Pancreas (tissue), 10 donors: ENCODE results near the gene RAD51B. TPM values are rescaled to one million over a fixed set of nuclear protein-coding genes. Genes with fewer than 3 reads are reported as not detected.

Experiments used
- ATAC-seq, 4 donors: fragments of 200-7000 bp; cut with Tn5 transposase; one replicate each; pipeline versions ENCODE4 v1.8.0 to v1.9.1; 2020; ENCODE audit warnings: mild to moderate bottlenecking in 4 of 4, moderate library complexity in 4 of 4
- DNase-seq, 6 donors: peaks; one replicate each; pipeline ENCODE4 v3.0.0-alpha.2; 2020
- FAIRE-seq: peaks from 2 replicates; lab custom pipeline; 2012; peaks lifted over from hg19 to GRCh38; lab: Jason Lieb, UNC
- H3K27ac ChIP-seq, 4 donors: fragments of 200-600 bp; sonication (generic); 1 replicate in 3 of 4; 2 replicates in 1 of 4; pipeline versions ENCODE4 v1.5.0 to v1.8.0; 2020
- H3K27me3 ChIP-seq, 4 donors: fragments of 200-600 bp; one replicate each; pipeline ENCODE4 v1.8.0; 2021
- H3K36me3 ChIP-seq, 3 donors: fragments of 200-600 bp; sonication (generic) in 1 of 3; one replicate each; pipeline versions ENCODE4 v1.5.0 to v1.8.0; 2020 to 2021
- H3K4me1 ChIP-seq, 3 donors: fragments of 200-600 bp; one replicate each; pipeline ENCODE4 v1.8.0; 2021
- H3K4me3 ChIP-seq, 4 donors: fragments of 200-600 bp; sonication (generic) in 2 of 4; one replicate each; pipeline versions ENCODE4 v1.5.0 to v1.8.0; 2020 to 2021
- H3K9me3 ChIP-seq, 4 donors: fragments of 200-600 bp; one replicate each; pipeline ENCODE4 v1.8.0; 2021
- WGBS, 2 donors: extraction: QIAGEN DNeasy Blood & Tissue Kit; methylation state at CpG; one replicate each; pipeline ENCODE4 v1.1.7; 2013; 5-methylcytosine and 5-hydroxymethylcytosine counted together
- intact Hi-C, 3 donors: fragments of 100-400 bp; cut with DNase I; formaldehyde crosslinking; loops; one replicate each; pipeline versions ENCODE4 v1.11.1 to v1.14.2; 2022
- polyA plus RNA-seq, 2 donors: library from polyadenylated mRNA; stranded (reverse); fragments of 200-250 nt; gene quantifications; one replicate each; pipeline ENCODE4 v1.2.3, GENCODE V29; 2013
- total RNA-seq, 6 donors: library from RNA; stranded (reverse); fragmentation: NEBNext Ultra II Directional in 4 of 6; extraction: Animal tissue kit (Norgen Biotek cat#: 25700) in 4 of 6; gene quantifications; one replicate each; pipeline versions ENCODE4 v1.2.1 to v1.2.4, GENCODE V29; 2021 to 2023
- TF ChIP-seq, protein P1 (sequence below), 4 donors: fragments of 200-600 bp; sonication (generic) in 3 of 4; IDR thresholded peaks; one replicate each; pipeline versions ENCODE4 v1.5.0 to v1.8.0; 2021; ENCODE audit warnings: antibody characterized with exemption in 4 of 4
- donor health status: healthy with polysubstance abuse.
- donor health status: DM: no; HTN: no; CAD: no; lungs with moderate emphysema.
- donor health status: DM: no; HTN: no; CAD: no.
- donor health status: control.
- donor health status: control.
- donor health status: Bipolar disorder and iron deficiency.
- donor health status: DM: yes; HTN: yes; CAD: no.
- donor health status: DM: no; HTN: no; CAD: no.
- donor health status: DM: no; HTN: no; CAD: no.
- donor health status: DM: yes; HTN: yes; CAD: no.

Gene RAD51B
- total and polyA plus RNA-seq, 8 donors: 1.1 to 17.3 (median 5.8) TPM

DNA sequence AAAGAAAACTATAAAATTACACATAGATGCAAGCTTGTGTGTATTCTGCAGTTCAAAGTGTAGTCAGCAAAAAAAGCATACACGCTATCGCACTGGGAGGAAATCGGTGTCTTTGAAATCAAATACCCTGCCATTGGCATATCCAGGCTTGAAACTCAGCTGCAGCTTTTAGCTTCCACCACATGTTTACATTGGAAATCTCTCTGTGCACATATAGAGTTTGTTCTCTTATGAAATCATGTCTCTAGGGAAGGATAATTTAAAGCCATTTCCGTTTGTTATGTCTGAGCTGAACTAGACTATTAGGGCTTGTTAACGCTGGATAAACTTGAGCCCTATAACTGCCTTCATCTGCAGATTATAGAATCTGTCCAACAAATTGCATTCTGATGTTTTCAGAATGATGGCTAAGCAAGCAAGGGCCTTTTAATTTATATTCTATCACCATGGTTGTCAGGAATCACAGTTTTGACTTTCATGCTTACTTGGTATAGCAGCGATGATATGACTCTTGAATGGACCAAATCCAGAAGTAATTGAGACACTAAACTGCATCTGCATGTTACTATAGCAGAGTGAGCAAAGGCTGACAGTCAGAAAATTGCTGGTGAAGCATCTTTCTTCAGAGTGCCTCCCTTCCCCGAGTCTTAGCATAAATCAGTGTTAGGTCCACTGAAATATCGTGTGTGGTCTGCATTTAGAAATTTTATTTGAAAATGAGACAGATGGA, 530.5 kb downstream of the RAD51B start:
- peak in 1 of 6 donors; percentile 14 for DNase-seq
- TF ChIP-seq, protein P1, sequence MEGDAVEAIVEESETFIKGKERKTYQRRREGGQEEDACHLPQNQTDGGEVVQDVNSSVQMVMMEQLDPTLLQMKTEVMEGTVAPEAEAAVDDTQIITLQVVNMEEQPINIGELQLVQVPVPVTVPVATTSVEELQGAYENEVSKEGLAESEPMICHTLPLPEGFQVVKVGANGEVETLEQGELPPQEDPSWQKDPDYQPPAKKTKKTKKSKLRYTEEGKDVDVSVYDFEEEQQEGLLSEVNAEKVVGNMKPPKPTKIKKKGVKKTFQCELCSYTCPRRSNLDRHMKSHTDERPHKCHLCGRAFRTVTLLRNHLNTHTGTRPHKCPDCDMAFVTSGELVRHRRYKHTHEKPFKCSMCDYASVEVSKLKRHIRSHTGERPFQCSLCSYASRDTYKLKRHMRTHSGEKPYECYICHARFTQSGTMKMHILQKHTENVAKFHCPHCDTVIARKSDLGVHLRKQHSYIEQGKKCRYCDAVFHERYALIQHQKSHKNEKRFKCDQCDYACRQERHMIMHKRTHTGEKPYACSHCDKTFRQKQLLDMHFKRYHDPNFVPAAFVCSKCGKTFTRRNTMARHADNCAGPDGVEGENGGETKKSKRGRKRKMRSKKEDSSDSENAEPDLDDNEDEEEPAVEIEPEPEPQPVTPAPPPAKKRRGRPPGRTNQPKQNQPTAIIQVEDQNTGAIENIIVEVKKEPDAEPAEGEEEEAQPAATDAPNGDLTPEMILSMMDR (IDR thresholded peaks at IDR 0.05): no peak

DNA sequence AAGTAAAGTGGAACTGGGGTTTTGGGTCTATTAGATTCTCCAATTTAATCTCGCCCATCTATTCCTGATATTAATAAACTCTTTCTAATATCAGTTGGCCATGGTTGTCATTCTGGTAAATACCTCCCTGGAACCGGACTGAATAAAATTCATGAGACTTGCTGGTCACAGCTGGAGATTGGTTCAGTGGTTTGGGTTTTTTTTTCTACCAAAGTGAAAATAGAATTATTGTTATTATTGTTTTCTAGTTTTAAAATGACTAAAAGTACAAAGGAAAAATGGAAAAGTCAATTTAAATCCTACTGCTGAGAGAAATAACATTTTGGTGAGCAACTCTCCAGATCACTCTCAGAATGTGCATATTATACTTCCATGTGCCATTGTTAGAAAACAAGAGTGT, 535.8 kb downstream of the RAD51B start:
- WGBS, 2 donors: 93 to 97% methylated on average over 2 of the region's 2 CpGs
- H3K36me3 ChIP-seq: no peaks in the 10 kb centered on the region
- ATAC-seq (no peak), DNase-seq (no peak), FAIRE-seq (no peak)
- intact Hi-C loops: no loop called here
- no peaks in the 10 kb centered on the region for H3K9me3 ChIP-seq
- no peak overlapping the region for H3K4me3 ChIP-seq
- H3K27me3 ChIP-seq: no peaks in the 10 kb centered on the region
- TF ChIP-seq, protein P1 (IDR thresholded peaks at IDR 0.05): no peak
- H3K27ac ChIP-seq: no peak overlapping the region
- peaks cover 7 to 13% (median 8%) of the 10 kb centered on the region in 3 donors for H3K4me1 ChIP-seq

More for the DNA sequence above, 530.5 kb downstream of the RAD51B start:
- no peak for FAIRE-seq
- peaks cover 6 to 11% (median 10%) of the 10 kb centered on the region in 3 donors for H3K4me1 ChIP-seq
- H3K9me3 ChIP-seq: no peaks in the 10 kb centered on the region
- no peak overlapping the region for H3K27ac ChIP-seq
- no peaks in the 10 kb centered on the region for H3K27me3 ChIP-seq
- WGBS, 2 donors: 52 to 57% methylated on average over 8 of the region's 8 CpGs
- no peak overlapping the region for H3K4me3 ChIP-seq
- intact Hi-C loops: no loop called here
- H3K36me3 ChIP-seq: no peaks in the 10 kb centered on the region
- ATAC-seq: peak; percentile 60 to 91 (median 84)

DNA sequence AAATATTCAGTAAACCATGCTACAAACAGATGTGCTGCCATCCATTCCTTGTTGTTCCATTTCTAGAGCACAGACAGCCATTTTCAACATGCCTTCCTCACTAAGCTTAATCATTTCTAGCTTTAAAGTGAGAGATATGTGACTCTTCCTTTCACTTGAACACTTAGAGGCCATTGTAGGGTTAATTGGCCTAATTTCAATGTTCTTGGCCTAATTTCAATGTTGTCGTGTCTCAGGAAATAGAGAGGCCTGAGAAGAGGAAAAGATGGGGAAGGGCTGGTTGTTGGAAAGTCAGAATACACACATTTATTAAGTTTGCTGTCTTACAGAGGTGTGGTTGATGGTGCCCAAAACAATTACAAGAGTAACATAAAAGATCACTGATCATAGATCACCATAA, 538.2 kb downstream of the RAD51B start:
- no peaks in the 10 kb centered on the region for H3K9me3 ChIP-seq
- WGBS, 2 donors: 0 to 12% methylated on average over 1 of the region's 1 CpG

DNA sequence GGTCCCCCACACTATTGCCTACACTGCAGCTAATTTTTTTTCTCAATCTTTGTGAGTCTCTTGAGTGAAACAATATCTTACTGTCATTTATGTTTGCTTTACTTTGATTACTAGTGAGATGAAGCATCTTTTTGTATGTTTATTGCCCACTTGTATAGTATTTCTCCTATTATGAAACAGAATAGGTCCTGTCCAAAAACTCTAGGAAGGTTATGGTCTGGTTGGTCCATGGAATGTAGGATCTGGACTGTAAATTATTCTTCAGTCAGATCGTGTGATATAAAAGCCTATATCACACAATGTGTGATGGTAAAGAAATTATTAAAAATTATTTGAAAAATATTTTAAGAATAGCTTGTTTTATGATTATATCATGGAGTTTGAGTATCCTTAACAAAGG, 538.9 kb downstream of the RAD51B start:
- 88 to 92% methylated on average over 1 of the region's 1 CpG for WGBS, 2 donors
- intact Hi-C loops: no loop called here
- Histone ChIP-seq H3K36me3 (no peaks in the 10 kb centered on the region), H3K27me3 (no peaks in the 10 kb centered on the region), H3K4me3 (no peak overlapping the region), H3K9me3 (no peaks in the 10 kb centered on the region), H3K4me1 (peaks cover 12 to 20% (median 18%) of the 10 kb centered on the region in 3 donors), H3K27ac (no peak overlapping the region)
- TF ChIP-seq, protein P1 (IDR thresholded peaks at IDR 0.05): no peak
- DNase-seq (no peak), FAIRE-seq (no peak), ATAC-seq (no peak)

More for the DNA sequence above, 538.2 kb downstream of the RAD51B start:
- Histone ChIP-seq H3K27me3 (no peaks in the 10 kb centered on the region), H3K4me1 (peaks cover 12 to 20% (median 18%) of the 10 kb centered on the region in 3 donors), H3K36me3 (no peaks in the 10 kb centered on the region), H3K4me3 (no peak overlapping the region), H3K27ac (no peak overlapping the region)
- no peak for ATAC-seq
- no peak for FAIRE-seq
- no peak for DNase-seq
- TF ChIP-seq, protein P1 (IDR thresholded peaks at IDR 0.05): no peak
- intact Hi-C loops: no loop called here
